Measurements from ENCODE around the gene BORA.
"Not testable (repeated sequence)": the region's sequence is repeated elsewhere in the genome, so short reads cannot be mapped to it uniquely, and the experiment has no call there.

BORA gene

GRCh38 chr13:72727417-72728289, at the start of gene BORA, which contains the start of gene MZT1:
TSS of gene BORA (plus strand) at chr13:72727923. CDS start at chr13:72728941, 1,018 bp downstream.
TSS of gene MZT1 (minus strand) at chr13:72727629. CDS start at chr13:72727602, 27 bp downstream.
- DNase-seq, result peak; percentile 90

- no peak for DNase-seq
Measured at GRCh38 chr13:72678312-72678711, 49.4 kb upstream of the BORA start.

- no peak for DNase-seq
Measured at GRCh38 chr13:72680353-72680752, 47.4 kb upstream of the BORA start.

DNA sequence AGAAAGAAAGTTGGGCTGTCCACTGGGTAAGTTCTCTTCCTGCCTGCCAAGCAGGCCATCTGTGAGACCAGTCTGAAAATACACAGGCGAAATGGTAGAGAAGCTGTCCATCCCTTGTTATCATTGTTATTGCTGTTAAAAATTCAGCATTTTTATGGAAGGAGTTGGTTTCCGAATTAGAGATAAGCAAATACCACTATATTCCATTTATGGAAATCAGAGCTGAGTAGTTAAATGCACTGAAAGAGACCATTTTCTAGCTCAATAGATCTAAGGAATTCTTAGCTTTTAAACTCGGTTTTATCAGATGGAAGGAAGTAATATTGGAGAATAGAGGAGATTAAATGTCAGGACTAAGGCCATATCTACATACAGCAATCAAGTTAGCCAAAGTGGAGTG, 41.0 kb upstream of the BORA start:
- no peak for DNase-seq

GRCh38 chr13:72689181-72689696, 38.5 kb upstream of the BORA start:
- DNase-seq, result no peak

DNA sequence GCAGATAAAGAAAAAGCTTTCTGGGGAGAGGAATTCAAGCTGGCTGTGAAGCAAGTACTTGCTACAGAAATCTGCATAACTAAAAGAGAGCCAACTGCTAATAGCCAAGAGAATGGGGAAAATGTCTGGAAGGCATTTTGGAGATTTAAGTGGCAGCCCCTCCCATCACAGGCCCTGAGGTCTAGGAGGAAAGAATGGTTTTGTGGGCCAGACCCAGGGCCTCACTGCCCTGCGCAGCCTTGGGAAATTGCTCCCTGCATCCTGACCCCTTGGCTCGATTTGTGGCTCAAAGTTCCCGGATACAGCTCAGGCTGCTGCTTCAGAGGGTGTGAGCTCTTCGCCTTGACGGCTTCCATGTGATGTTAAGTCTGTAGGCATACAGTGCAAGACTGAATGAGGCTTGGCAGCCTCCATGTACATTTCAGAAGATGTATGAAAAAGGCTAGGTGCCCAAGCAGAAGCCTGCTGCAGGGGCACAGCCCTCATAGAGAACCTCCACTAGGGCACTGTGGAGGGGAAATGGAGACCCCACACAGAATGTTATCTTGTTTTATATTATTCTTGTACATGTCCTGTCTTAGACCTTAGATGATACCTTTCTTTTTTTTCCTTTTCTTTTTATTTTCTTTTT, 34.7 kb upstream of the BORA start:
- no peak for DNase-seq

- no peak for DNase-seq
Measured at GRCh38 chr13:72693832-72694231, 33.9 kb upstream of the BORA start.

DNA sequence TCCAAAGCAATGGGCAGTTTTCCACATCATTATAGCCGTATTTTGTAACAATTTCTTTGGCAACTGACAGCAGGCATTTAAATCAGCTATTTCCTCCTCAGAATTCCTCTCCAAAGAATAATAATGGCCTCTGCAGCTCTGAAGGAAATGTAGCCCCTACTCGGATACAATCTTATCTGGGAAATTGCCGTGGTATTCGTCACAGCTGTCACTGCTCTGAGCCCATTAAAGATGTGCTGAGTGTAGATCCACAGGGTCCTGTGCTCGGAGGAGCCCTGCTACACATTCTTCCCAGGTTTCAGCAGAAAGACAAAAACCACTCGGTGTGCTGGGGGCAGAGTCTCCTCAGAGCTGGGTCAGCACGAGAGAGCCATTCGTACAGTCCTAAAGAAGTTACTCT, 33.4 kb upstream of the BORA start:
- no peak for DNase-seq

DNA sequence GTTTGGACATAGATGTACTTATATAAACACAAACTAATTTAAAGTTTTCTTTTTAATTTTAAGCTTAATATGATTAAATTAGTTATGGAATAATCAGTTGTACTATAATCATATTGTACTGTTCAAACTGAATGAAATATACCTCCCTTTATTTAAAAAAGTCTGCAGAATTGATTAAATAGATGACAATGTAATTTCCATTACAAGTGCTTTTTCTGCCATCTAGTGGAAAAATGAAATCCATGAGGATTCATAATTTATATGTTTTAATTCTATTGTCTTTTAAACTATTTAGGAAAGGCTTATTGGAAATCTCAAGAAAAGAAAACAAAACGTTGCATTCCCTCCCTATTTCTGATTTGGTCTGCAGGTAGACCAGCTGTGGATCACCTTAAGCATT, 31.1 kb upstream of the BORA start:
- no peak for DNase-seq

DNA sequence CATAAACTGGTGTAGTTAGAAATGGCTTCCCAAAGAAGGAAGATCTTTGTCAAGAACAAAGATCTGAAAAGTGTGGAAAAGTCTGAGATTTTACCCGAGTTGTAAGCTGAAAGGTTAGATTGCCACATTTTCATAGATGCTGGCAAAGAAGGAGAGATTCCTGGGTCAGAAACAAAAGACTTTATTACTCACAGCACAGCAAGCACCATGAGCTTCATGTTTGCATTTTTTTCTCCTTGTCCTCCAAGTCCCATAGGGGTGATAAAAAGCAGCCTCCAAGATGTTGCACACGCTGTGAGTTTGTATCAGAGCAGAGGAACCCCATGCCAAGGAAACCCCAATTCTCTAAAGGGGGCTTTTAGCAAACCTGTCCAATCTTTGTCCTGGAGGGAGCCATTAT, 29.6 kb upstream of the BORA start:
- no peak for DNase-seq

DNA sequence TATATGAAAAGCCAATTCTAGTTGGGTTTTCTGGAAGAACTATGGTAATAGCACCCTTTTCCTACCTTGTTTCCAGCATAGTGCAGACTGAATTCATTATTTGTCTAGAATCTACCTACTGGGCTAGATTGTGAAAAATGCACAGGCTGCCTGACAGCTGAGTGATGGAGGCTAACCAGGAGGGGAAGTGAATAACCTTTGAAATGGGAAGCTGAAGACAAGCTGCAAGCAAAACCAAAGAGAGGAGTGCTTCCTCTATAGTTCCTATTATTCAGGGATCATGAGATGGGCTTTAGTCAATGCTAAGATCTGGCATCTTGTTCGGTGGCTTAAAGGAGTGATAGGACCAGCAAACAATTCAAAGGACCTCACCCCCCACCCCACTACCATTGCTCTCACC, 27.2 kb upstream of the BORA start:
- no peak for DNase-seq

GRCh38 chr13:72716776-72717175, 10.9 kb upstream of the BORA start:
- no peak for DNase-seq

DNA sequence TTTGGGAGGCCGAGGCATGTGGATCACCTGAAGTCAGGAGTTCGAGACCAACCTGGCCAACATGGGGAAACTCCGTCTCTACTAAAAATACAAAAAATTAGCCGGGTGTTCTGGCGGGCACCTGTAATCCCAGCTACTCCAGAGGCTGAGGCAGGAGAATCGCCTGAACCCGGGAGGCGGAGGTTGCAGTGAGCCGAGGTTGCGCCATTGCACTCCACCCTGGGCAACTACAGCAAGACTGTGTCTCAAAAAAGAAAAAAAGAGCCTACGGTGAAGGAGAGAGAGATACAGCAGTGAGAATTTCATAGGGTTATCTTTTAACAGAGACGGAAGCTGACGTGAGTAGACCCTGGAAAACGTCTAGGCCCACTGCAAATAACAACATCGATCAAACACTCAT, 1.5 kb upstream of the BORA start:
- DNase-seq, result not testable (repeated sequence)

GRCh38 chr13:72726726-72727416, 852 bp upstream of the BORA start:
- DNase-seq, result peak; percentile 16

- DNase-seq, result no peak
Measured at GRCh38 chr13:72728290-72728605, 525 bp downstream of the BORA start.

DNA sequence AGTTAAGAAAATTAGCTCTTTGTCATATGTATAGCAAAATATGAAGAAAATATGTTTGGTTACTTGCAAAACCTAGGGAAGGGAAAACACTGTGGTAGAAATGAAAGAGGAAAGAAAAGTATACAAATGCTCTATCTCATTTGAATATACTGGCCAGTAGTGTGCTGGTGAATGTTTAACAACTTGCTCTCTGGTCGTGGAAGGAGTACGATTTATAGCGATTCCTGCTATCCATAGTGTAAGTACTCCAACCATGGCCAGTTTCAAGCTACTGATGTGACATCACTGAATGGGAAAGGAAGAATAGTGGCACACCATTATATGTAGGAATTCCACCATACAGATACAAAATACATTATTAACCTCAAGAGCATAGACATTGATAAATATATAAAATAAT, 9.3 kb downstream of the BORA start:
- DNase-seq, result no peak

- DNase-seq, result no peak
Measured at GRCh38 chr13:72740015-72740414, 12.3 kb downstream of the BORA start.

DNA sequence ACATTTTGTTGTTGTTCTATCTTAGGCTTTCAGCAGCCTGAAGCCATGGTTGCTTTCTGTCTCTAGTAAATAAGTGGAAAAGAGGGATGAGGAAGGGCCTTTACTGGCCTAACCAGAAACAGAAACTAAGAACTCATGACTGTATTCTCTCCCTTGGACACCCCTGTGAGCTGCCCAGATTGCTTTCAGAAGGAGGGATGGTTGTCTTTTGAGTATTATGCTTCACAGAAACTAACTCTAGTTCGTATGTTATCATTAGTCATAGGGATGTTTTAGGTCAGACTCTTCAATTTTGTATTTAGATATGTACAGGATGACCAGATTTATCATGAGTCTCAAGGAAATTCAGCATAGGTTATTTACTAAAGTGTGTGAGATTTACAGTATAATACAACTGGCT, 17.5 kb downstream of the BORA start:
- DNase-seq, result no peak

DNA sequence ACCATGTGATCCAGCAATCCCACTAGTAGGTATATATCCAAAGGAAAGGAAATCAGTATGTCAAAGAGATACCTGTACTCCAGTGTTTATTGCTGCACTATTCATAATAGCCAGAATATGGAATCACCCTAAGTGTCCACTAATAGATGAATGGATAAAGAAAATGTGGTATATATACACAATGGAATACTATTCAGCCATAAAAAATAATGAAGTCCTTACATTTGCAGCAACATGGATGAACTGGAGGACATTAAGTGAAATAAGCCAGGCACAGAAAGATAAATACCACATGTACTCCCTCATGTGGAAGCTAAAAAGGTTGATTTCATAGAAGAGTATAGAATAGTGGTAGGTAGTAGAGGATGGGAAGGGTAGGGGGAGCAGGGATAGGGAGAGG, 23.5 kb downstream of the BORA start:
- no peak for DNase-seq

DNA sequence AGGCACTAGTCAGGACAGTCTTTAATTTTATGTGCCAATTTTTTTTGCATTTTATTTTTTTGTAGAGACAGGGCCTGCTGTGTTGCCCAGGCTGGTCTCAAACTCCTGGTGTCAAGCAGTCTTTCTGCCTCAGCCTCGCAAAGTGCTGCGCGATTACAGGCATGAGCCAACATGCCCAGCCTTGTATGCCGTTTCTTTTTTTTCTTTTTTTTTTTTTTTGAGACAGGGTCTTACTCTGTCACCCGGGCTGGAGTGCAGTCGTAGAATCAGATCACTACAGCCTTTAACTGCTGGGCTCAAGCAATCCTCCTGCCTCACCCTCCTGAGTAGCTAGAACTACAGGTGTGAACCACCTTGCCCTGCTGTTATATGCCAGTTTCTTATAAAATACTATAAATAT, 26.4 kb downstream of the BORA start:
- DNase-seq, result no peak

DNA sequence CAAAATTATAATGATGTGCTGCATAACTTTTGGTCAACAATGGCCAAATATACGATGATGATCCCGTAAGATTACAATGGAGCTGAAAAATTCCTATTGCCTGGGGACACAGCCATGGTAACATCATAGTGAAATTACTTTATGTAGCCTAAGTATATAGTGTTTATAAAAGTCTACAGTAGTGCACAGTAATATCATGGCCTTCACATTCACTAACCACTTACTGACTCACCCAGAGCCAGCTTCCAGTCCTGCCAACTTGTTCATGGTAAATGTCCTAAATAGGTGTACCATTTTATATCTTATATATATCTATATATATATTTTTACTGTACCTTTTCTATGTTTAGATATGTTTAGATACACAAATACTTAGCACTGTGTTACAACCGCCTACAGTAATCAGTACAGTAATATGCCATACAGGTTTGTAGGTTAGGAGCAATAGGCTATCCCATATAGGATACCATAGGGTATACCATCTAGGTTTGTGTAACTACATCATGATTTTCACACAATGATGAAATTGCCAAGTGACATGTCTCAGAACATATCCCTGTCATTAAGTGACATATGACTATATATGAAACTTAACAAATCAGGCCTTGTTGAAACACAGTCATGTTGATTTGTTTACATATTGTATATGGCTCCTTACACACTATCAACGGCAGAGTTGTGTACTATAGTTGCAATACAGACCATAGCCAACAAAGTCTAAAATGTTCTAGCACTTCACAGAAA, 30.2 kb downstream of the BORA start:
- DNase-seq, result no peak

- no peak for DNase-seq
Measured at GRCh38 chr13:72760189-72760588, 32.5 kb downstream of the BORA start.

DNA sequence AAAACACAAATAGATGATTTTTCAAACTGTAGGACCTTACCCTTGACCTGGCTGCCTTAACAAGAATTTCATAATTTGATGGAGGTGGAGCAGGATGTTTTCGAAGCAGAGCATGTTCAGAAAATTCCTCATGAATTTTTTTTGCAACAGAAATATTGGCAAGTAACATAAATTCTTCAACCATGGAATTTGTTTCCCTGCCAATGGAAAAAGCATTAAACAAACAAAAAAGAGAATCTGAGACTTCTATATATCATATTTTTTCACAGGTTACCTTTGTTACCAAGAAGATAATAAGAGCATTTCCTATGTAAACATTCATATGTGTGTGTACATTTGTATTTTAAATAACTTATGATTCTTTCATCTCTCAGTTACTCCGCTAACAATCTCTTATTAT, 35.7 kb downstream of the BORA start:
- no peak for DNase-seq
